ENCODE measurements around the gene SRC.

Gene SRC

GRCh38 chr20:37397954-37398749 is 52.2 kb downstream of the SRC start:
- DNase-seq: no peak

- no peak for DNase-seq
These were observed 53.0 kb downstream of the SRC start for GRCh38 chr20:37398750-37399621.

DNA sequence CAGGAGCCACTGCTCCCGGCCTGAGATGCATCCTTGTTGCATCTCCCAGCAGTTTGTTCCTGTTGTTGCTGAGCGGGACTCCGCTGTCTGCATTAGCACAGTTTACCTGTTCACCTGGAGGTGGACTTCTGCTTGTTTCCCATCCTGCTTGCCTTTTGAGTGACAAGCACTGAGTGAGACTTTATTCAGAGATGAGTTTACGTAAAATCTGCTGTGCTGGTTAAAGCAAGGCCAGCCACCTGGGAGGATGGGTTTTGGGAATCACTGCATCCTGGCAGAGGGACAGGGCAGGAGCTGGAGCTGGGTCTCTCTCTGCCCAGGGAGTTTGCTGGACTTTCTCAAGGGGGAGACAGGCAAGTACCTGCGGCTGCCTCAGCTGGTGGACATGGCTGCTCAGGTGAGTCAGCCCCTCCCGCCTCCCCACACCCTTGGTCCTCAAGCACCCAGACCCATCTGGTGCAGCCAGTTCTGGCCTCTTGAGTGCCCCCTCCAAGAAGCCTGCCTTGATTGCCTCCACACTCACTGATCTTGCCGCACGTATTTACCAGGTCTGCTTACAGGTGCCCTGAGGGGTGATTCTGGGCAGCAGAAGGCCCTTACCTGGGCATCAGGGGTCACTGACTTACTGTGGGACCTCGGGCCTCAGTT is 55.5 kb downstream of the SRC start:
- no peak for DNase-seq

GRCh38 chr20:37401930-37402675 is 56.2 kb downstream of the SRC start:
- no peak for DNase-seq

DNA sequence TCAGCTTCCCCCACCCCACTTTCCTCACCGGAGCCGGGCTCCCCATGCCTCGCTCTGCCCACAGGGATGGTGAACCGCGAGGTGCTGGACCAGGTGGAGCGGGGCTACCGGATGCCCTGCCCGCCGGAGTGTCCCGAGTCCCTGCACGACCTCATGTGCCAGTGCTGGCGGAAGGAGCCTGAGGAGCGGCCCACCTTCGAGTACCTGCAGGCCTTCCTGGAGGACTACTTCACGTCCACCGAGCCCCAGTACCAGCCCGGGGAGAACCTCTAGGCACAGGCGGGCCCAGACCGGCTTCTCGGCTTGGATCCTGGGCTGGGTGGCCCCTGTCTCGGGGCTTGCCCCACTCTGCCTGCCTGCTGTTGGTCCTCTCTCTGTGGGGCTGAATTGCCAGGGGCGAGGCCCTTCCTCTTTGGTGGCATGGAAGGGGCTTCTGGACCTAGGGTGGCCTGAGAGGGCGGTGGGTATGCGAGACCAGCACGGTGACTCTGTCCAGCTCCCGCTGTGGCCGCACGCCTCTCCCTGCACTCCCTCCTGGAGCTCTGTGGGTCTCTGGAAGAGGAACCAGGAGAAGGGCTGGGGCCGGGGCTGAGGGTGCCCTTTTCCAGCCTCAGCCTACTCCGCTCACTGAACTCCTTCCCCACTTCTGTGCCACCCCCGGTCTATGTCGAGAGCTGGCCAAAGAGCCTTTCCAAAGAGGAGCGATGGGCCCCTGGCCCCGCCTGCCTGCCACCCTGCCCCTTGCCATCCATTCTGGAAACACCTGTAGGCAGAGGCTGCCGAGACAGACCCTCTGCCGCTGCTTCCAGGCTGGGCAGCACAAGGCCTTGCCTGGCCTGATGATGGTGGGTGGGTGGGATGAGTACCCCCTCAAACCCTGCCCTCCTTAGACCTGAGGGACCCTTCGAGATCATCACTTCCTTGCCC is 57.4 kb downstream of the SRC start:
- DNase-seq: no peak

- DNase-seq: no peak
These were observed 58.5 kb downstream of the SRC start for GRCh38 chr20:37404461-37404890.

DNA sequence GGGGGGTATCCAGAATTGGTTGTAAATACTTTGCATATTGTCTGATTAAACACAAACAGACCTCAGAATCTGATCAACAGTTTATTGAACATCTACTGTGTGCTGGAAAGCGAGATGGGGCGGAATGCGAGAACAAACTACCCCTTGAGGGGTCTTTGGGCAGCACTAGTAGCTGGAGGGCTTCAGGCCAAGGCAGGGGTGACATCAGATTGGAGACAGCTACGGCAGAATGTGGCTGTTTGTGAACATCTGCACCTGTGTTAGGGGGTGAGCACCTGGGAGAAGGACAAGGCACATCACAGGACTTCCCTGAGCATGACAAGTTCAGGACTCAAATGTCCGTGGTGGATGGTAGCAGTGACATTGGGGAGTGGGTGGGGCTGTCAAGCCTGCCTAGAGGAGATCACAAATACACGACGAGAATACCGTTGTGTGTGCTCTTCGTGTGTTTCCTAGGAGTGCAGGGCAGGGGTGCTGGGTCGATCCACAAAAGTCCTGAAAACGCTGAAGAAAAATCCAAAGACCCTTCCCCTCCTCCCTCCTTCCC is 59.5 kb downstream of the SRC start:
- DNase-seq: no peak

- no peak for DNase-seq
These were observed 60.4 kb downstream of the SRC start for GRCh38 chr20:37406010-37406998.

- no peak for DNase-seq
These were observed 61.2 kb downstream of the SRC start for GRCh38 chr20:37407019-37407566.

- peak; percentile 82 for DNase-seq
These were observed 61.6 kb downstream of the SRC start for GRCh38 chr20:37407573-37408002.

- no peak for DNase-seq
These were observed 62.6 kb downstream of the SRC start for GRCh38 chr20:37408302-37409193.

DNA sequence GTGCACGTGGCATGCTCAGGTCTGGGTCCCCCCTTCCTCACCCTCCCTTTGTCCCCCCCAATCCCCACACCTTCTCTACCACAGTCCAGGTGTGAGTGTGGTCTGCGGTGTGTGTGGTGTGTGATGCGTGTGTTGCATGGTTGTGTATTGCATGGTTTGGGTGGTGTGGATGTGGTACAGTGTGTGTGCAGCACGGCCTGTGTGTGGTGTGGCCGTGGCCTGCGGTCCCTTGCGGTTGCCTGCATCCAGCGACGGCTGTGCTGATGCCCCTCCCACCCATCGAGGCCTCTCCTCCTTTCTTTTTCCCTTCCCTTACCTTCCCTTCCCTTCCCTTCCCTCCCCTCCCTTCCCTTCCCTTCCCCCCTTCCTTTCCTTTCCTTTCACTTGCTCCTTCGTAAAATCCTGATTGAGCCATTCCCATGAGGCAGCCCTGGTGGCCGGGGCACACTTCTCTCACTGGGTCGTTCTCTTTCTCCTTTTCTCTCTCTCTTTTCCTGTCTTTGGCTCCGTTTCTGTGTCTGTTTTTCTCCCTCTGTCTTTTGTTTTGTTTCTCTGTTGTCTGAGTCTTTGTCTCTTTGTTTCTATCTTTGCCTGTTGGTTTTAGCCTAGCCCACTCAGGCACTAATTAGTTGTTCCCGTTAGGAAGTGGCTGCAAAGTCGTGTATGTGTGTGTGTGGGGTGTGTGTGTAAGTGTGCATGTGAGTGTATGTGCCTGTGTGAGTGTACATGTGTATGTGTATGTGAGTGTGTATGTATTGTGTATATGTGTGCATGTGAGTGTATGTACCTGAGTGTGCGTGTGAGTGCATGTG is 65.7 kb downstream of the SRC start:
- no peak for DNase-seq

- no peak for DNase-seq
These were observed 67.0 kb downstream of the SRC start for GRCh38 chr20:37413023-37413334.

- no peak for DNase-seq
These were observed 67.4 kb downstream of the SRC start for GRCh38 chr20:37413379-37413778.

GRCh38 chr20:37414224-37415035 is 68.5 kb downstream of the SRC start:
- no peak for DNase-seq

GRCh38 chr20:37415118-37416085 is 69.5 kb downstream of the SRC start:
- DNase-seq: no peak
